DND-41 (cell line): ENCODE data around the gene TBC1D10A.

Source experiments
- CTCF ChIP-seq: IDR thresholded peaks from 2 replicates; pipeline ENCODE4 v1.5.1; 2012; ENCODE audit warnings: borderline replicate concordance, low read length, moderate library complexity, mild to moderate bottlenecking; ENCODE audit not compliant: poor library complexity, severe bottlenecking; ENCODE audit errors: extremely low read depth
- EZH2 ChIP-seq: IDR thresholded peaks from 3 replicates; pipeline ENCODE4 v1.6.1; 2012; ENCODE audit warnings: borderline replicate concordance, low read depth, mild to moderate bottlenecking, moderate library complexity, low read length, inconsistent platforms; ENCODE audit not compliant: severe bottlenecking

GRCh38 chr22:30297991-30298701 lies 28.6 kb downstream of the TBC1D10A start:
- TF ChIP-seq CTCF (no peak), EZH2 (no peak)
